Measurements from ENCODE around the gene IGFBP3.

The IGFBP3 gene

GRCh38 chr7:45874408-45875131, 46.5 kb downstream of the IGFBP3 start:
- DNase-seq (ENCODE audit: low read depth in 2 of 3, low spot score in 1 of 3): no peak

GRCh38 chr7:45873355-45873754, 47.7 kb downstream of the IGFBP3 start:
- no peak for DNase-seq (ENCODE audit: low read depth in 2 of 3, low spot score in 1 of 3)

- DNase-seq (ENCODE audit: low read depth in 2 of 3, low spot score in 1 of 3): no peak
Observed at GRCh38 chr7:45873035-45873354, 48.1 kb downstream of the IGFBP3 start, which contains the start of gene CCDC201. CCDC201 (minus strand) TSS chr7:45873082; CDS start chr7:45873007, 75 bp downstream.

DNA sequence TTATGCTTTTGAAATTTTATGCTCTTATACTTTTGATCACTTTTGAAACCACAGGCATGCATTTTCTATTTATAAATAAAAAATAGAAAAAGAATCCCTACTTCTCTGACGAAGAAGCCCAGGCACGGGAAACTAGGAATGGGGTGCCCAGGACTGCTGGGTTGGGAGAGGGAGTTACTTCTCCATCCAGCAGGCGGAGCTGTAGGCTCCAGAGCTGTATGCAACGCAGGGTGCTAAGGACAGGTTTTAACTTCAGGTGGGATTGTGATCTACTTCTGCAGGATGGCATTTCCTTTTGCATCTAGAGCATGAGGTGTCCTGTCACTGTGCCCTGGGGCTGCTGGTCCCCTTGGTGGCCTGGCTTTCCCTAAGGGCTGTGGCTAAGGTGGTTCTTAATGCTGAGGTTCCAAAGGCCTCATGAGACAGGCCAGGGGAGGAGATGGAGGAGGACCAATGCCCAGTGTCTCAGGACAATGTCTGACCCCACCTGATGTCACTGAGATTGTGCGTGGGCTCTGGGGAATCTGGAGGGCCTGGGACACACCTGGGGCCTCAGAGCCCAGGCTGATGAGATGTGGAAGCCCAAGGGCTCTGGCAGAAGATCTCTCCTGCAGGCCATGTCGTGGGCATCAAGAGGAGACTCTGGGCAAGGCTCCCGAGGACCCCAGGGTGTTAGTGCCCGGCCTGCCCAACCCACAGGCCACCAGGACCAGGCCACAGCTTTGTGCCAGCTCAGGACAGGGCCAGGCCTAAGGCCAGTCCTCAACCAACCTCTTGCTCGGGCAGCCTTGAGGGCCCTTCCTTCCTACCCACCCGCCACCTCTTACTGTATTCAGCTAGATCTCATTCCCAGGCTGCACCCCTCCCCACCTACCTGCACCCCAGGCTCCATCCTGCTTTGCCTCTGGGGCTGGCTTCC, 48.7 kb downstream of the IGFBP3 start:
- DNase-seq (ENCODE audit: low read depth in 2 of 3, low spot score in 1 of 3): no peak

DNA sequence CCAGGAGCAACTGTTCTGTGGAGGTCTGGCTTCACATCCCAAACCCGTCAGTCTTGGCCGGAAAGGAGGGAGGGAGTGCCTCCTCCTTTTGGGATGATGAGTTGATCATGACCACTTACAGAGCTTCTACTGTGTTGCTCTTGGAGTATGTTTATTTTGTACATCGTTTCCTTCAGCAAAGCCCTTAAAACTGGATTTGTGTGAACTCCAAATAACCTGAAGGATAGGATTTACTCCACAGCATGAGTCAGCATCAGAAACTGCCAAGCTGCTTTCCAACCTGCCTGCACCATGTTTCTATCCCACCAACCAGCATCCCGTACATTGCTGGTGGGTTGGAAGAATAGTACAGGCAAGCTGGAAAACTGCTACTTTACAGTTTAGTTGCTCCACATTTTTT, 51.6 kb downstream of the IGFBP3 start:
- no peak for DNase-seq (ENCODE audit: low read depth in 2 of 3, low spot score in 1 of 3)

GRCh38 chr7:45867471-45867870, 53.6 kb downstream of the IGFBP3 start:
- DNase-seq (ENCODE audit: low read depth in 2 of 3, low spot score in 1 of 3): no peak

DNA sequence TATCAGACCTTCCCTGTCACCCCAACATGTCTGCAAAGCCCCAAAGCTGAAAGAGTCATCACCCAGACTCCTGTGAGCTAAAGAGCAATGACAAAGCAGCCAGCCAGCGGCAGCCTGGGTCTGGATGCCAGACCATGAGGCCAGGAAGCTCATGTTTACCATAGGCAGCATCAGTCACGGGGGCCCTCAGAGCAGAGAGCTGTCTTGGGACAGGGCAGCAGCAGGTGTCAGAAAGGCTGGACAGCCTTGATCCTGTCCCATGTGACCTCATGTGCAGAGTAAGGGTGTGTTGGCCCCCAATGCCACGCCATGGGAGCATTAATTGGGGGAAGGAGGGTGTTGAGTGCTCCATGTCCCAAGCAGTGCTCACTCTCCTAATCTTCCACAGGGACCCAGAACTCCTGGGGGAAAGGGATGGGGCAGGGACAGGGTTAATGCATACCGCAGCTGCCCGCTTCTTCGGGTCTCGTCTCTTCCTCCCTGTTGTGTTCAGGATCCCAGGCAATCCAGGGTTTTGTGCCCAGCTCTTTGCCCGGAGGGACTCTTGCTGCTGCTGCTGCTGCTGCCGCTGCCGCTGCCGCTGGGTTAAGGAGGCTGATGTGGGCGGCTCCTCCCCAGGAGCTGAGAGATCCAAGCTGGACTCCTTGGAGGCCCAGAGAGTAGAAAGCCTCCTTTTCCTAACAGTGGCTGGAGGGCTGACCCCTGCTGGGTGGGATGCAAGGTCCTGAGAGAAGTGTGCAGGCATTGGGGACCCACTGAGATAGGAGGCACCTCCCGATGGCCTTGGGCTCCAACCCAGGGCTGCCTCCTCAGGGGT, 55.3 kb downstream of the IGFBP3 start:
- DNase-seq (ENCODE audit: low read depth in 2 of 3, low spot score in 1 of 3): no peak

- no peak for DNase-seq (ENCODE audit: low read depth in 2 of 3, low spot score in 1 of 3)
Observed at GRCh38 chr7:45863715-45864114, 57.4 kb downstream of the IGFBP3 start.

Measured in stimulated activated CD4-positive, alpha-beta T cell treated with anti-CD3 and anti-CD28 coated beads, Interleukin-12 subunit alpha, Interleukin-12 subunit beta, amount 100 ng/mL, for 48 hours (primary cell).